DND-41 (cell line): Measurements from ENCODE around the gene HDGF.

Experiments used
- CTCF ChIP-seq: IDR thresholded peaks from 2 replicates; pipeline ENCODE4 v1.5.1; 2012; ENCODE audit warnings: borderline replicate concordance, low read length, moderate library complexity, mild to moderate bottlenecking; ENCODE audit not compliant: poor library complexity, severe bottlenecking; ENCODE audit errors: extremely low read depth
- EZH2 ChIP-seq: IDR thresholded peaks from 3 replicates; pipeline ENCODE4 v1.6.1; 2012; ENCODE audit warnings: borderline replicate concordance, low read depth, mild to moderate bottlenecking, moderate library complexity, low read length, inconsistent platforms; ENCODE audit not compliant: severe bottlenecking

- no peak for TF ChIP-seq CTCF
- no peak for TF ChIP-seq EZH2
Observed at GRCh38 chr1:156712626-156713025, 38.8 kb downstream of the HDGF start.
